Measurements from ENCODE around the gene TMEM181.

The TMEM181 gene

DNA sequence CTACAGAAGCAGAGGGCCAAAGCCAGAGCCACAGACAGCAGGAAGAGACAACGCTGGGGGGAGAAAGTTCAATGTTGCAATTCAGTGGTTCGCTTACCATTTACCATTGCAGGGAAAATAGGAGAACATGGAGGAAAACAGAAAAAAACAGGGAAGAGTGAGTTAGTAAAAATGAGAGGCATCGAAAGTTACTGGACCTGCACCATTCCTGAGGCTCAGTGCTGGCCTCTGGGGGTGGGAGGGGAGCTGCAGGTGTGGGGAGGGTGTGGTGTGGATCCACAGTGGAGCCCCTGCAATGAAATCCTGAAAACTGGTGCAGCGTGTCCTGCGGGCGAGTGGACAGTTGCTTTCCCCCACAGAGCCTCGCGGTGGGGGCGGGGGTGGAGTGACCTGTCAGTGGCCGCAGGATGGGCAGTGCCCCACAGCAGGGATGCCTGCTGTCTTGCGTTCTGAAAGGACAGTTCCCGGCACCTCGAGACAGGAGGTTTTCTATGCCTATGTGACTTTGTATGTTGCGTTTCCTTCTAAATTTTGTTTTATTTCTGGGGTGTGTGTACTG, 5.7 kb downstream of the TMEM181 start:
- no peak for DNase-seq

DNA sequence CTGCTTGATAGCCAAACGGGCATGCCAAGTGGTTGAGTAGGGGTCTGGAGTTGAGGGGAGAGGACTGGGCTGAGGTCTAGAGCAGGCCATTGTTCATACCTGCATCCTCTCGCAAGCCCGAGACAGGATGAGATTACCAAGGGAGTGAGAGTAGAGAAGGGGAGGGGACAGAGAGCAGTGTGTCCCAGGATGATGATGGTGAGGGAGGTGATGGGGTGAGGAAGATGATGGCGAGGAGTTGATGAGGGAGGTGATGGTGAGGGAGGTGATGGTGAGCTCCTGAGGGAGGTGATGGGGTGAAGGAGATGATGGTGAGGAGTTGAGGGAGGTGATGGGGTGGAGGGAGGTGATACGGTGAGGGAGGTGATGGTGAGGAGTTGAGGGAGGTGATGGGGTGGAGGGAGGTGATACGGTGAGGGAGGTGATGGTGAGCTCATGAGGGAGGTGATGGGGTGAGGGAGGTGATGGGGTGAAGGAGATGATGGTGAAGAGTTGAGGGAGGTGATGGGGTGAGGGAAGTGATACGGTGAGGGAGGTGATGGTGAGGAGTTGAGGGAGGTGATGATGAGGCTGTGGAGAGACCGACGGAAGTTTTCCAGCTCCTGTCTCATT, 6.4 kb downstream of the TMEM181 start:
- no peak for DNase-seq

DNA sequence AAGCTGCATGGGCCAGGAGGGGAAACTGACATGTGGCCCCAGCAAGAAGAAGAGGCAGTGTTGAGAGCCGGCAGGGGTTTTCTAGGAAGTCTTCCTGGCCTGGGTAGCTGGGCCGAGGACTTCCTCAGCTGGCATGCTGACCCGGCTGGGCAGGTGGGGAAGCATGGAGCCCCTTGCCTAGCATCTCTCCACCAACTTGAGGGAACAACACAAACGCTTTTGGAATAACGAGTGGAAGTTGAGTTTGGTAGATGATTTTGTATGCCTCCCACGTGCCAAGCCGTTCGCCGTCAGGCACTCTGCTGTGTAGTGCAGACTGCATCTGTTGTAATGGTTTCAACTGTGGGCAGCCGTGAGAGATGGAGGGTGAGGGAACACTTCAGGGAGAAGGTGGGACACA, 7.3 kb downstream of the TMEM181 start:
- no peak for DNase-seq

DNA sequence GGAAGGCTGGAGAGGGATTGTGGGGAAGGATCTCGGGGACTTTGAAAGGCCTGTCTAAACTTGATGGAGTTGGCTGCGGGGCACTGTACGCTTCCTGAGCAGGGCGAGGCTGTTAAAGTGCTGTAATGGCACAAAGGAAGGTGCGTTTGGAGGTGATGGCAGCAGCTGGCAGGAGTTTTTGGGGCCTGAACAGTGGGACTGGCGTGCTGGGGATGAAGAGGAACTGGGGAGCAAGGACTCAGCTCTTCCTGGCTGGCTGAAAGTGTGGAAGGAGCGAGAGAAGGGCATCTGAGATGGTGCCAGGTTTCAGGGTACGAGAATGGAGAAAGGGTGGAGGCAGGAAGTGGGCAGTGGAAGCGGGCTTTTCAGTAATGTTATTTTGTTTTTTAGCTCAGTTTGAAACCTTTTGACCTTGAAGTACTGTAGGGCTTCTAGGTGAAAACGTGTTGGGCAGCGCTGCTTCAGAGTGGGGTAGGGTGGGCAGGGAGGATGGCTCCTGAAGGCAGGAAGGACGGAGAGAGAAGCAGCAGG, 8.0 kb downstream of the TMEM181 start:
- DNase-seq: no peak

DNA sequence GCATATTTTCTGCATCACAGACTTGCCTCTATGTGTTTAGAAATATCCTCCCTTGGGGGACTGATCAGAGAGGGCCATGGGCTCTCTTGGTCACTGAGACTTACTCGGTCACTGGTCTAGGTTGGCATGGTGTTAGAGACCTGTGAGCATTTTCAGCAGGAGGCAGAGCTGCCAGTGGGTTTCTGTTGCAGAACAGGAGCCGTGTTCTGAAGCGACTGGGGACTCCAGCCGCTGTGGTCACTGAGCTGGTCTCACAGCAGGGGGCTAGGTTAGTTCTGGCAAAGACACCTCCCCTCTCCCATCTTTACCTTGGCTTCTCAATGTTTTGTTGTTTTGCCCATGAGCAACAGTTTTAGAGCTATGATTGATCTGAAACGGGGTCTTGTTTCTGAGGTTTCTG, 8.7 kb downstream of the TMEM181 start:
- DNase-seq: no peak

DNA sequence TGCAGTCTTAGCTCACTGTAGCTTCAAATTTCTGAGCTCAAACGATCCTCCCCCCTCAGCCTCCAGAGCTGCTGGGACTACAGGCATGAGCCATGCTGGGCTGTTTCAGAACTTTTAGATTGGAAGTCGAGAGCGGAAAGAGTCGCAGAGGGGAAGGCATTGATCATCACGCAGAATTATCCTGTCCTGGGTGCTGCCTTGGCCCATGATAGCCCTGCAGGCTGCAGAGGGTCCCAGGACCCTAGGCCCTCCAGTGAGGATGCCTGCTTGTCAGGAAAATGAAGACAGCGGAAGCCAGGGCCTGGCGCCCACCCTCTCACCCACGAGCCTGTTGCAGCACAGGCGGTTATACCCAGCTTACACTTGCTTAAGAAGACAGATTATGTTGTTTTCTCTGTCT, 9.1 kb downstream of the TMEM181 start:
- DNase-seq: no peak

DNA sequence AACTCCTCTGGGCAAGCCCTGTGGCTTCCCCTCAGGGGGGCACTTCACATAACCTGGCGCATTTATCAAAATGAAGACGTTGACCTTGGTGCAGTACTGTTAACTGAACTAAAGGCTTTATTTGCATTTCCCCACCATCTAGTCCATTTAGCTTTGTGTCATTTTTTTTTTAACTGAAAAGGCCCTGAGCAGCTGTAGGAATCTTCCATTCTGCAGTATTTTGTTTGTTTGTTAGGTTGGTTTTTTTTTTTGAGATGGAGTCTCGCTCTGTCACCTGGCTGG, 10.7 kb downstream of the TMEM181 start:
- DNase-seq: no peak

DNA sequence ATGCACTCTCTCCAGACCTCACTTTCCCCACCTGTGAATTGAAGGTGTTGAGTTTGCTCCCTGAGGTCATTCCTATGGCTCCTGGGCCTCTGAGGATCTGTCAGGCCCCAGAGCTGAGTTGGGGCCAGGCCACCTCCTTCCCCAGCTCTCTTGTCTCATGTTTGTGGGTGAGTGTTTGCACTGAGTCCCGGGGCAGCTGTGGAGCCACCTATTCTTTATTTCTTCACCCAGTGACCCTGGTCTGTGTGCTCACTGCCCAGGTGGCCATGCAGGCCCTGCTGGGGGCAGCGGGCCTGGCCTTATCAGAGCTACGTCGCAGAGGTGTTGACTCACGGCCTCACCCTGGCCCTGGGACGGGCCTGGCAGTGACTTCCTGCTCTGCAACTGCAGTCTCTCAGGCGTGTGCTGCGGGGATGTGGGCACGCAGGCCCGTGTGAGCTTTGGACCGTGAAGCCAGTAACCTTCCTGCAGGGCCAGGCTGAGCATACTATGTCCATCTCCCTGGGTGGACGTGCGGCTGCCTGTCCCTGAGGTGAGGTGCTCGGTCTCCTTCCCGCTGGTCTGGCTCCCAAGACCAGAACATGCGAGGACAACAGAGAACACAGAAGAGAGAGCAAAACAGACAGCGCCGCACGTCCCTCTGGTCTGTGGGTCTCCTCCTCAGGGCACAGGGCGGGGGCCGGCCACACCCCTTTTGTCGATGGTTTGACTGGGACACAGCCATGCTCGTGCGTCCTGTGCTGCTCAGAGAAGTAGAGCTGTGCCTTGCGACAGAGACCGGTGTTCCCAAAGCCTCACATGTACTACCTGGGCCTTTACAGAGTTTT, 12.1 kb downstream of the TMEM181 start:
- DNase-seq: no peak

DNA sequence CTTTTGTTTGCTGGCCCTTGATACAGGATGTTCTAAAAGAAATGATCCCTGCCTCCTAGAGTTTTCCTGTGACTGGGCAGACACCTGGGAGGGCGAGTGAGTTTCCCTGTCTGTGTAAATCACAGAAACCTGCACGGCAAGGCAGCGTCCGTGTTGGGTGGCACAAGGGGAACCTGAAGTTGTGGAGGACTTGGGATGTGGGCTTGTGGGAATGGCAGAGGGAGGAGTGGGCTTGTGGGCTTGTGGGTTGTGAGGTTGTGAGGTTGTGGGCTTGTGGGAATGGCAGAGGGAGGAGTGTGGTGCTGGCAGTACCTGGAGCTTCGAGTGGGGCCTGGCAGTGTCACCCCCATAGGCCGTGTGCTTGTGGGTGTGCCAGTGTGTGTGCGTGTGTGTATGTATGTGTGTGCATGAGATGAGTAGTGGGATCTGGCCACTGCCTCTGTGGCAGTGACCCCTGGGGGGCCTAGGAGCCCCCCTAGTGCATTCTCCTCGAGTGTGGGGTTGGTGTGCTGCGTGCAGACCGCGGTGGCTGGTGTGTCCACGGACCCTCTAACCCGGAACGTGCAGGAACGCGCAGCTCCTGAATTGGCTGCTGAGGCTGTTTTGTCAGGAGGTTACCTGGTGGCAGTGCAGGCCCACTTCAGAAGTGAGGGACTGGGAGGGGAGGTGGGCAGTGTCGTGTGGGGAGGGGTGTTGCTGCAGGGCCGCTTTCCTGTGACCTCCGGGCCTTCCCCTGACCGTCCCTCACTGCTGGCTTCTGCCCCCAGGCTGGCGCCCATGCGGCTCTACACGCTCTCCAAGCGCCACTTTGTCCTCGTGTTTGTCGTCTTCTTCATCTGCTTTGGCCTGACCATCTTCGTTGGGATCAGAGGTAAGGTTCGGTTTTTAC, 13.0 kb downstream of the TMEM181 start:
- DNase-seq: no peak

DNA sequence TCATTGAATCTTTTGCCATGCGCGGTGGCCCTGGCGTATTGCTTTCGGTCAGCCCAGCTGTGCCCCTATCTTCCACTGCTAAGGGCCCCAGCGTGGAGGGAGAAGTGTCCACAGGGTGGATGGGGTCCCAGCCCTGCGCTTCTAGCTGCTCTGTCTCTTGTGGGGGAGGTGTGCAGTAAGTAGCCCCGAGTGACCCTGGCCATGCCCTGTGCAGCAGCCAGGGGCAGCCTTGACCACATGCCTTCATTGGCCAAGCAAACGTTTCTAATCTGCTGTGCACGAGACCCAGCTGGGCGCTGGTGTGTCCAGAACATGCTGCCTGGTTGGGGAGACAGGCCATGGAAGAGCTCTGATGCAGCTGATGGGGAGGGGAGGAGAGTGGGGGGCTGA, 13.6 kb downstream of the TMEM181 start:
- DNase-seq: no peak

DNA sequence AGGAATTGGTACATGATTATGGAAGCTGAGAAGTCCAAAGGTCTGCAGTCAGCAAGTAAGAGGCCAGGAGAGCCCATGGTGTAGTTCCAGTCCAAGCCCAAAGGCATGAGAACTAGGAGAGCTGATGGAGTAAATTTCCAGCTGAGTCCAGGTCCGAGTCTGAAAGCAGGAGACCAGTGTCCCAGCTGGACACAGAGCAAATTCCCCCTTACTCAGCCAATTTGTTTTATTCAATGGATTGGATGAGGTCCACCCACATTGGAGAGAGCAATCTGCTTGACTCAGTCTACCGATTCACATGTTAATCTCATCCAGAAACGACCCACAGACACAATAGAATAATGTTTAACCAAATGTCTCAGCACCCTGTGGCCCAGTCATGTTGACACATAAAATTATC, 14.9 kb downstream of the TMEM181 start:
- DNase-seq: no peak

DNA sequence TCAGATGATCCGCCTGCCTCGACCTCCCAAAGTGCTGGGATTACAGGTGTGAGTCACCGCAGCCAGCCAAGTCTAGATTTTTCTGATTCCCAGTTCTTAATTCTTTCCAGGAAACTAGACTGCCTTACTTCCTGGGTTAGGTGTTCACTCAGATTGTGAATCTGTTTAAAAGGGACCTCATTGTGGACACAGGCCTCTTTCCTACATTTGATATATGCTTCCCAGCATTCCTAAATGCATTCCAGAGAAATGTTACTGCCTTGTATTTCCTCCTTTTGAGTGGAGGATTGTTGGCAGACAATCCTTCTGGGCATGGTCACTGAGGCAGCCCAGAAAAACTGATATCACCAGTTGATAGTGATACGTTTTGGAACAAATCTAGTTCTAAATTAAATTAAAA, 15.7 kb downstream of the TMEM181 start:
- no peak for DNase-seq

DNA sequence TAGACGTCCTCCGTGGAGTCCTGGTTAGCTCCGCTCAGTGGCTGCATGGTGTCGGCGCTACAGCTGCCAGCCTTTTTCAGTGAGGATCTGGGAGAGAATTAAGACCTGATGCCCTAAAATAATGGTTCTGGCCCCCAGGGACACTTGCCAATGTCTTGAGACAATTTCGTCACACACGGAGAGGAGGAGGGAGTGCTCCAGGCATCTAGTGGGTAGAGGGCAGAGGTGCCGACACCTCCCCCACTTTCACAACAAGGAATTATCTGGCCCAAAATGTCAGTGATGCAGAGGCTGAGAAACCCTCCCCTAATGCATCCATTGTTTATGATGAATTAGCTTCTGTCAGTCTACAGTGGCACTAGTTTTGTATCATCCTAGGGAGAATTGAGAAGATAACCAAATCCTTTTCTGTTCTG, 24.4 kb downstream of the TMEM181 start:
- DNase-seq: no peak

DNA sequence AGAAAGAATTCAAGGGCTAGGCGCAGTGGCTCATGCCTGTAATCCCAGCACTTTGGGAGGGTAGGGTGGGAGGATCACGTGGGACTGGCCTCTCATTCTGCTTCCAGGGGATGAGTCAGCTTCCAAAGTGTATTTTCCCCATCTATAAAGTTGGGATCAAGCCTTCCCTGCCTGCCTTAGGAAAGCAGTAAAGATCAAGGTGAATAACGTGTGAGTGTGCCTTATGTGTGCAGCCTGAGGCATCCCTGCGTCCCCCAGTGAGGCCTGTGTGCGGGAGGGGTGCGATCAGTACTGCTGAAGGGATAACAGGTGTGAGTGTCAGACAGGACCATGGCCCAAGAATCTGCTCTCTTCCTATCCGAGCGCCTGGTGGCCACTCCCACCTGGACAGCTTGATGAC, 26.8 kb downstream of the TMEM181 start:
- DNase-seq: no peak

DNA sequence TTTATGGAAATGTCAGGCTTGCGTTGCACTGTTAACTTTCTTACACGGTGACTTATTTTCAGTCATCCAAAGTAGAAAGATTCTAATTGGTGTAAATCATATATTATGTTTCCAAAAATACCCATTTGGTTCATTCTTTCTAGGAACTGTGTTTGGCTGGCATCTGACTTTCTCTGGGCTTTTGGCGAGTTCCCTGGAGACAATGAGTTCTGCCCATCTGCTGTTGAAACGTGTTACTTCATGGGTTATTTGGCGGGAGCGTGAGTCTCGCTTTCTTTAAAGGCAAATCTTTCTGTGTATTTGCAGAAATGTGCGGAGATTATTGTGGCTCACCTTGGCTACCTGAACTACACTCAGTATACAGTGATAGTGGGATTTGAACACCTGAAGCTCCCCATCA, 29.5 kb downstream of the TMEM181 start:
- DNase-seq: no peak

DNA sequence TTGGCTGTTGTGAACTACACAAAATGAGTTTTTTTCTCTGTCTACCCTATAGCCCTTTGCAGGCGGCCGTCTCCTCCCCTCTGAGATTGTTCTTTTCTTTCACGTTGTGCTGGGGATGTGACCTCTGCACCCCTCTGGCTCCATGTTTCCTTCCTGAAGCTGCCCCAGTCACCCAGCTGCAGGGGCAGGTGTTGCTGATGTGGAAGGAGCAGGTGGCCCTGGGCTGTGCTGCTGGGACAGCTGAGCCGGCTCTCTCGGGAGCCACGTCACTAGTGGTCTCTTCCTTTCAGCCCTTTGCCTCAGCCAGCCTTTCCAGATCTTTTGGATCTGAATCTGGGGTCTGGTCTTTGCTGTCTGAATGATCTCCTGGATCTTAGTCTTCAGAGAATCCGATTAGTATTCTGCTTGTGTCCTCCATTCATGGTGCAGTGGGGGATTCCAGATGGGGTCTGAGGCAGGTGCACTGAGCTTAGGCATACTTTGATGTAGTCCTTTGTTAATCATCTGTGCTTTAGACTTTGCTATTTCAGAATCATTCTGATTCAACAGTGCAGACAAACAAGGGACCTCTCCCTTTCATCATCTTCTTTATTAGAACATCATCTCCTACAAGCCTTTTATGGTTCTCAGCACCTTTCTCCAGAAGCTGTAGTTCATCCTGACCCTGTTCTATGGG, 31.4 kb downstream of the TMEM181 start:
- DNase-seq: no peak

DNA sequence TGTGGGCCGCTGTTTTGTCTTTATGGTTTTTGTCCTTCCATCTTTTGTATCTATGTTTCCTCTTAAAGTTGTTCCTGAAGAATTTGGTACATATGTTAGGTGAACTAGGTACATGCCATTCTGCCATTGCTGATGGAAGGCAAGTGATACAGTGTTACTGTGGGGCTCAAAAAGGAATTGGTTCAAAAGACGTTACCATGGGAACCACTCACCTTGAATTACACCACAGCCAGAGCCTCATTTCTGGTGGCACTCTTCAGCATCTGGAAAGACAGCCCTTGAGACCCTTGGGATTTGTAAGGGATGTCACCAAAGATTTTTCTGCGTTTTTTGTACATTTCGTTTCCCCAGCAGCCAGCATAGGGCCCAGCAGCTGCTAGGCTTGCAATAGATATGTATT, 31.9 kb downstream of the TMEM181 start:
- no peak for DNase-seq

DNA sequence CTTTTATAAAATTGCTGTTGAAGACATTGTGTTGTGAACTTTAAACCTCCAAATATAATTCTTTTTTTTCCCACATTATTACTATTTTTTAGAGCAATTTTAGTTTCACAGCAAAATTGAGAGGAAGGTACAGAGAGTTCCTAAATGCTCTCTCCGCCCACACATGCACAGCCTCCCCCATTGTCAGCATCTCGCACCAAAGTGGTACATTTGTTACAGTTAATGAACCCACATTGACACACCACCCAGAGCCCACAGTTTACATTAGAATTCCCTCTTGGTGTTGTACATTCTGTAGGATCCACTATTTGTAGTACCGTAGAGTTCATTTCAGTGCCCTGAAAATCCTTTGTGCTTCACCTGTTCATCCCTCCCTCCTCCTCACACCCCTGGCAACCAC, 33.8 kb downstream of the TMEM181 start:
- no peak for DNase-seq

DNA sequence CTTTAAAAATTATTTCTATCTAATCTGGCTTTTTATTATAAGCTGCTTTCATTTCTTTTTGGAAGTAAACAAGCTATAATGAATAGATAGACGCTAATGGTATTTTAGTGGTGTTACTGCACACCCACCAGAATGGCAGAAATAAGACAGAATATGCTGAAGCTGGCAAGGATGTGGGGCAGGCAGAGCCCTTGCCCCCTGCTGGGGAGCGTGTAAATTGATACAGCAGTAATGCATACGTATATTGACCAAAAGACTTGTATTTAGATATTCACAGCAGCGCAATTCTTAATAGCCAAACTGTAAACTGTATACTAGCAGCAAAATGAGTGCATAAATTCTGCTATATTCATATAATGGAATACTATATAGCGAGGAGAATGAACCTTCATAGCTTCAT, 35.3 kb downstream of the TMEM181 start:
- no peak for DNase-seq

DNA sequence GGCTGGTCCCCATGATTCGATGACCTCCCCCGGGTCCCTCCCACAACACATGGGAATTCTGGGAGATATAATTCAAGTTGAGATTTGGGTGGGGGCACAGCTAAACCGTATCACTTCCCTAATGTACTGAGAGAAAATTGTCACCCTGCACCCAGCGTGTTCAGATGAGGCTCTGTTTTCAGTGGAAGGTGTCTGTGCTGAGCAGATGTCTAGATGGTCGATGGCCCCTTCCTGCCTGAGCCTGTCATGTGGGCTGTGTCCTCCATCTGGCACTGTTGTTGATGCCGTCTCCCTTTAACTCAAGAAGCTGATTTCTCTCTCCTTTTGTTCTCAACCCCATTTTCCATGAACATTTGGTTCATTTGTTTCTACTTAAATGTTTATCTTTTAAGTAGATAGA, 37.0 kb downstream of the TMEM181 start:
- DNase-seq: no peak

DNA sequence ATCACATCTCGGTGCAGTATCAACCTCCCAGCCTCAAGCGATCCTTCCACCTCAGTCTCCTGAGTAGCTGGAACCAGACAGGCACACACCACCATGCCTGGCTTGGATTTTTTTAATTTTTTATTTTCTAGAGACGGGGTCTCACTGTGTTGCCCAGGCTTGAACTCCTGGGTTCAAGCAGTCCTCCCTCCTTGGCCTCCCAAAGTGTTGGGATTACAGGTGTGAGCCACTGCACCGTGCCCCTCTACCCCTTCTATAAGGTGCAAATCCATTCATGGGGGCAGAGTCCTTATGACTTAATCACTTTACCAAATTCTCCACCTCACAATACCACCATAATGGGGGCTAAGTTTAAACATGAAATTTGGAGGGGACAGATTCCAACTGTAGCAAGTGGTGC, 37.7 kb downstream of the TMEM181 start:
- DNase-seq: no peak

DNA sequence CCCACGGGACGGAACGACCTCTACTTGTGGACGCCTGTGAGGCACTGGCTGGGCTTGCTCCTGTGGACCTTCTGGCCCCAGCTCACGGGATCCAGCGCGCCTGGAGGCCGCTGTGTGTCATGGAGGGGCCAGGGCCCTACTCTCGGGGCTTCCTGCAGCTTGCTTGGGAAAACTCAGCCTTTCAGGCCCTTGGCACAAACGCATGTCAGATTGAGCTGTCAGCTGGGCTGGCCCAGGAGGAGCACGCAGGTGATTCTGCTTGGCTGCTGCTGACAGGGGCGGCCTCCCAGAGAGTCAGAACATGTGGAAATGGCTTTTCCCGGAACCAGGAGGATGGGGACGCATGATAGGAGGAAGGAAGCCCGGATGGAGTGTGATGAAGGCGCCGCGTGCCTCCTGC, 39.7 kb downstream of the TMEM181 start:
- no peak for DNase-seq
